Prostate gland (tissue), 2 donors: ENCODE results near the gene ANGPTL4.
"Not testable (repeated sequence)": the region's sequence is repeated elsewhere in the genome, so short reads cannot be mapped to it uniquely, and the experiment has no call there.

ENCODE experiments used
- CTCF ChIP-seq, 4 experiments: fragments of 200-600 bp in 2 of 4; fragments of 450-650 bp in 2 of 4; sonication (generic) in 2 of 4; IDR thresholded peaks; 1 replicate in 3 of 4; 2 replicates in 1 of 4; pipeline ENCODE4 v1.5.1; 2016 to 2019; ENCODE audit warnings: antibody characterized with exemption in 4 of 4, mild to moderate bottlenecking in 2 of 4, moderate library complexity in 2 of 4
- POLR2A ChIP-seq: fragments of 450-650 bp; IDR thresholded peaks from one replicate; pipeline ENCODE4 v1.6.1; 2016; ENCODE audit warnings: antibody characterized with exemption, mild to moderate bottlenecking

- not testable (repeated sequence) for TF ChIP-seq CTCF (IDR thresholded peaks at IDR 0.05); POLR2A
Measured at GRCh38 chr19:8352845-8353244, 11.1 kb upstream of the ANGPTL4 start.
